Amniotic epithelial cell (primary cell): ENCODE data around the gene AFF2.

Source experiments
- DNase-seq: peaks from one replicate; pipeline ENCODE4 v3.0.0-alpha.2; 2010; ENCODE audit warnings: low read depth

The AFF2 gene

DNA sequence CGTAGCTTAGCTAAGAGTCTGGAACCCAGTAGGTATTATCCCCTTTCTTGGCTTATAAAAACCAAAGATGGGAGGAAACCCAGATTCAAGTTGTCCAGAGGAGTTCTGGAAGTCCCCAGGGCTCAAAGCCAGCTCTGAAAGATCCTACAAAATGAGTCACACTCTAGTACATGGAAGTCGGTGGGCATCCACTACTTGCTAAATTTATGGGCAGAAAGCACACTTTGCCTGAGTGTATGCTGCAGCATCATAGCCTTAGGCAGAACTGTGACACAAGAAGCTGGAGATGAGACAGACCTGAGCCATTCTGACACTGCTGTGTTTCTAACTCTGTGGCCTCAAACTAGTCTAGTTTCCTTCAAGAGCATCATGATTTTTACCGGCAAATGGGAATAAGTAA lies 429.3 kb downstream of the AFF2 start:
- peak; percentile 23 for DNase-seq

DNA sequence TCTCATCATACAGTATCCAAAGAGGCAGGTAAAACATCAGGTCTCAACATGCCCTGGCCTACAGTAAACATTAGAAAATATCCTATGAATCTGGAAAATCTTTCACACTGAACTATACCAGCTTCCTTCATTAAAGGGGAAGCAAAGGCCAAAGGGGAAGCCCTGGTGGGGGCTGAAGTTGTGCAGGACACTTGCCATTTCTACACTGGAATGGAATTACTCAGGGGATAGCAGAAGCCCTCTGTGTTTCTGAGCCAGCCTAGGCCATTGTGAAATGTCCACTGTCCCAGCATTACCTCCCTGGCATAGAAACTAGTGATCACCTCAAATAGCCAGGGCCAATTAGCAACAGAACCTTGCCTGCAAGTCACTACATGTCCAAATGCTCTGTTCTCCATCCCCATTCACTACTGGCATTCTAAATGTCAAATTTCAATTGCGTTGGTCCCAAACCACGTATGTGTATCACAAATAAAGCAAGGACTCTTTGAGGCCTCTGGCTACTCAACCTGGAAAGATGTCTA lies 429.9 kb downstream of the AFF2 start:
- no peak for DNase-seq

DNA sequence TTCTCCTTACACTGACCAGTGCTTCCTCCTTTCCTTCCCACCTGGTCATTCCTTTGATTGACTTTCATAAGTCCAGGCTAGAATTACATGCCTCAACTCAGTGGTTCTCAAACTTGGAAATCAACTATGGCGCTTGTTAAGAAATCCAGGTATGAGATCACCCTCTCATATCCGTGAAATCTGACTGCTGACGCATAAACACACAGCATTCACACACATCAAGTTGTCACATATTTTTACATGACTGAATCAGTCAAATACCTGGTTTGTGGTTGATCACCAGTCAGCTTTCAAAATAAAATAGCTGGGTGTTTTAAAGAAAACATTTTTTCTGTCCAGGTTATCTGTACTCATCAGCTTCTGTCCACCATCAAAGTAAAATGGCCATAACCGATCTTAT lies 433.5 kb downstream of the AFF2 start:
- DNase-seq, result no peak

DNA sequence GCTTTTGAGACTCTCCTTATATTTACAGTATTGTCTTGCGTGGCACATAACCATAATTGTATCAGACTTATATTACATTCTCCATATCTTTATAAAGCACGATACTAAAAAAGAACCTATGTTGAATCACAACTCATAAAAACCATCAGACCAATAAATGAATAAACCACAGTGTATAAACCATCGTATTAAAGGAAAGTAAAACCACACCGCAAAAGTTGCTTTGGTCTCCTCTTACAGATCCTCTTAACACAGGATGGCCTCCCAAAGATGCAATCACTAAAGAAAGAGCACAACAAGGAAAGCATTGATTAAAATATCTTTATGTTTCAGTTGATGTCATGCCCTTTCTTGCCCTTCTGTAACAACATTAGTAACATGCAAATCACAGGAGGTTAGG lies 437.9 kb downstream of the AFF2 start:
- no peak for DNase-seq

DNA sequence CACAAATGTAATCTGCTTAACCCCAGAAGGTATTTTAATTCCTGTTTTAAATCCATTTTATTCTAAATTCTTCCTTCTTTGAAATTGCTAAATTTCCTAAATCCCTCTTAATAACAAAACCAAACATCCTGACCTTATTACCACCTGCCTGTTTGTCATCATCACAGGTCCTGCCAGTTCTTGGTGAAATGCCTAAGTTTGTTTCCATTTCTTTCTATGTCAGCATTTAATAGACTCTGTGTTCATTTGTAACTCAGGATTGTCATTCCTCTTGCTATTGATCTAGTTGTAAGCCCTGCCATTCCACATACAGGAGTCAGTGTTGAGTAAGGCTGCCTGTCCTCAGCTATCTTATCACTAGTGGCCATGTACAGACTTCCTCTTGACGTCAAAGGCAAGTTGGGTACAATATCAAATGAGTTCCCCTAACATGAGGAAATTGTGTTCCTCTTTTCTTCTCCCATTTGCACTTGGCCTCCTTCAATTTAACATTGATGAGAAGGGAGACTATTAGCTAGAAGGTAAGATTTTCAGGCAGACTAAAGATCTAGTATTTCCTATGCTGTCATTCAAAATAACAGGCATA lies 440.1 kb downstream of the AFF2 start:
- DNase-seq, result peak; percentile 60

DNA sequence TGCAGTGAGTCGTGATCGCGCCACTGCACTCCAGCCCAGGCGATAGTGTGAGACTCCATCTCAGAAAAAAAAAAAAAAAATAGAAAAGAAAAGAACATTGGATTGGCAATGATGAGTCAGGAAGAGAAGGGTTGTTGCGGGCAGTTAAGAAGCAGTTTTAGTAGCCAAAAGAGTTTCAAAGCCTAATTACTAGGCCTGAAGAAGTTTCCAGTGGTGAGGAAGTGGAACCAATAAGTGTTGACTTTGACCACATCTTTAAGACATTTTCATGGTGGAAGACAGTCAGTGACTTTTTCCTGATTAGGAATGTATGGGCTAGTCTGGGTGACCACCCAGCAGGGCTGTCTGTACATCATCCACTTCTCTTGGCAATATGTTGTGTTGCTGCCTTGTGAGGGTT lies 442.3 kb downstream of the AFF2 start:
- no peak for DNase-seq

DNA sequence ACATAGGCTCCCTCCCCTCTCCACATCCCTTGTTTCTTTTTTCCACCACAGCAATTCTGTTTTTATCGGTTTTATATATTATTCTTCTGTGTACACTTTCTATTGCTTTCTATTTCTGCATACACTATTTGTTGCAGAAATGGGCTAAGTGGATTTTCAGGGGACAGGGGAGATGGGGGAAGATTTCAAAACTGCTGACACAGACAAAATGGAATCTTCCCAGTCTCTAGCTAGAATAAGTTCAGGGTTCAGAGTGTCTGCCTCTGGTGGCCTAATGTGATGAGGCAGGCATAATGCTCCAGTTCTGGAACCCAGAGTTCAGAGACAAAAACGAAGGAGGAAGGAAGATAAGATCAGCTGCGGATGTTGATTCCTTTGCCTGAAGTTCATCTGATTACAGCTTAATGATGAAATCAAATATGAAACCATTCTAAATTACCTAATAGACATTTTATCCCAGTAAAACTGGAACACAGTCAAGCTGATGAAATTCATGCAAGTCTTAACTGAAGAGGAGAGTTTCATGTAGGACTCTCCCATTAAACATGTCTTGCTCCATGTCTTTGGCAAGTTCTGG lies 447.1 kb downstream of the AFF2 start:
- DNase-seq, result peak; percentile 62

DNA sequence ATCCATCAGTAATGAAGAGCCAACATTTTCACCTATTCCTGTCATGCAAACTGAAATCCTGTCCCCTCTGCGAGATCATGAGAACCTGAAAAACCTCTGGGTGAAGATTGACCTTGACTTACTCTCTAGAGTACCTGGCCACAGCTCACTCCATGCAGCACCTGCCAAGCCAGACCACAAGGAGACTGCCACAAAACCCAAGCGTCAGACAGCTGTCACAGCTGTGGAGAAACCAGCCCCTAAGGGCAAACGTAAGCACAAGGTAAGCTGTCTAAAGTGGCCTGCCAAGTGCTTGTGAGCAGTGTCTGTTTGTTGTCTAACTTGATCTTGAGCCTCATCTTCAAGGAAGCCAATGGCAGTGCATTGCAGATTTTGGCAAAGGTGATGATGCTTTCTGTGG lies 455.9 kb downstream of the AFF2 start:
- no peak for DNase-seq

DNA sequence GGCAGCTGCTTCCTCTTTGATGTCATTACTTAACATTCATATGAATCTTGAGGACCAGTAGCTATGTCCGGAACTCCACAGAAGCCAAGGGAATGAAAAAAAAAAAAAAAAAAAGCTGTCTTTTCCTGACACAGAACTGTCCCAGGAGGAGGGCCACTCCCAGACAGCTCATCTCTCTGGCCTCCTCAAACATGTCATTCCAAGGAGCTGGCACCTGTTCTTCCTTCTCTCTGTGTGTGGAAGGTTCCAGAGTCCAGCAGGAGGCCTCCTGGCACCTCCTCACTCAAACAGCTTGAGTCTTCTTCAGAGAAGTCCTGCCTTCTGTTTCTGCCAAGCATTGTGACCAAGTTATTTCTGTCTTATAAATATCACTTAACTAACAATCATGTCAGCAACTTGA lies 458.5 kb downstream of the AFF2 start:
- no peak for DNase-seq

DNA sequence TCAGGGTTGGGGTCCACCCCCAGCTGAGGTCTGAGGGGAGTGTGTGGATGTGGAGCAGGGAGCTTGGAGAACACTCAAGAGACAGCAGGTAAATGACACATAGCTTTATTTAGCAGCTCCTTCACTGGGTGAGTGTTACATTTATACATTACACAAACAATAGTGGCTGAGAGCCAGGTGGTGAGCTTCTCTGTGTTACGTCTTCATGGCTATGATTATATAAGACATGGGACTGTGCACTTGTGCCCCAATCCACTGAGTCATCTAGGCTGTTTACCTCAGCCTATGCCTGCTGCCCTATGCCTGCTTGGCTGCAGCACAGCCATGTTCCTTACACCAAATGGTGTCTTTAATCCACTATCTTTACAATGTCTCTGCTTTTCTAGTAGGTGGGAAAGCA lies 459.6 kb downstream of the AFF2 start:
- DNase-seq, result peak; percentile 12

DNA sequence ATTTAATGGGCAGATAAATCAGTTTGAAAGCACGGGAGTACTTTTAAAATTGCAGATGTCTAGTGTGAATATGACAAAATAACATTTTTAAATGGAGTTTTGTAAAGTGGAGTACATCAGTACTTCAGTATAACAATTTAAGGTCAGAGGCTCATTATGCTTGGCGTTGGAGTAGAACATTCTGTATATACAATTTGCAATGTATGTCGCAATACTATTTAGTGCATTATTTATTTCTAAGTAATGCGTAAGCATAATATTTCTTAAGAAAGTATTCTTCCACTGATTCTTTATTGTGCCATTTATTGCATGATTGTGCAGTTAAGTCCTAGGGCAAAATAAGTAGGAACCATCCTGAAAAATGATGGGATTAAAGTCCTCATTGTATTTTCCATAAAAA lies 461.6 kb downstream of the AFF2 start:
- DNase-seq, result no peak

DNA sequence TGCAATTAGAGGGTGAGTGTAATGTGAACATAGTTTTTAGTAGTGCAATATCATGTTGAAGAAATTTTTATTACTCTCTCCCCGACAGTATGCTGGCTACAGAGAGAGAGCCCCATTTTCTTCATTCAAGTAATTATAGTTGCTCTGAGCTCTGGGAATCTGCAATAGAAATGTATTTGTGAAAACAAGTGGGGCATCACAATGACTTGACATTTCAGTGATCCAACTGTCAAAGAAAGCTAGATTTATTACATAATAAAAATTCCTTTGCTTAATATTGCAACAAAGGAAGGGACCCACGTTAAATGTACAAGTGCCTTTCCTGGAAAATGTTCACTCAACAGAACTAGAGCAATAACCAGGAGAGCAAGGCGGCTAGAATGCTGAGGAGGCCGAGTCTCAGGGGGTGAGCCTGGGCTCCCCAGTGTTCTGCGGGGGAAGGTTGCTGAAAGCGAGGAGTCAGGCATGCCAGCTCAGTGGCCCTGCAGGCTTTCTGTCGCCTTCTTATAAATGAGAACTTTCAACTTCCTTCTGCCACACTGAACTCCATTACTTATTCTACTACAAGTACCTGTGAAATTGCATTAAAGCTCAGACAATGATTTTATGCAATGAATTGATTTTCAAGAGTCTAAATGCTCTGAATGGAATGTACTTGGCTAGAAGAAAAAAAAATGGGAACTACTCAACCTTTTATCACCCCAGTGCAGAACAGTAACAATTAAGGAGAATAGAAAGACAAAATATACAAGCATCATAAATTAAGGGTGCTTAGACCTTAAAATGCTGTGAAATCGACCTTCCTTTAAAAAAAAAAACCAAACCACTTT lies 476.4 kb downstream of the AFF2 start:
- peak; percentile 7 for DNase-seq

DNA sequence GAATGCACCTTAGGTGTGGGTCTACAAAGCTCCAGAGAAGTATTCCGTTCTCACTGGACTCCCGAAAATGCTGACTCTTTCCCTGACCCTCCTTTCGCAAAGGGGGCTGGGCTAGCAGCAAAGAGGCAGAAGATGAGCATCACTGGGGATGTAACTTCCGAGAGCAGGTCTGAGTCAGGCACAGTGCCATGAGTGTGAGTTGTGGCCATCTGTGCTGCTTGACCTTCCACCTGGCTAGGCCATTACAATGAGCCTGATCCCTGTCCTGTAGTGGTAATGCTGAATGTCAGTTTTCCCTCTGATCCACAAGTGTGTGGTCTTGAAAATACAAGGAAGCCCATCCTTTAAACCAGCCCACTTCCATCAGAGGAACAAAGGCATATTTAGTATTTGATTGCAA lies 479.4 kb downstream of the AFF2 start:
- no peak for DNase-seq

DNA sequence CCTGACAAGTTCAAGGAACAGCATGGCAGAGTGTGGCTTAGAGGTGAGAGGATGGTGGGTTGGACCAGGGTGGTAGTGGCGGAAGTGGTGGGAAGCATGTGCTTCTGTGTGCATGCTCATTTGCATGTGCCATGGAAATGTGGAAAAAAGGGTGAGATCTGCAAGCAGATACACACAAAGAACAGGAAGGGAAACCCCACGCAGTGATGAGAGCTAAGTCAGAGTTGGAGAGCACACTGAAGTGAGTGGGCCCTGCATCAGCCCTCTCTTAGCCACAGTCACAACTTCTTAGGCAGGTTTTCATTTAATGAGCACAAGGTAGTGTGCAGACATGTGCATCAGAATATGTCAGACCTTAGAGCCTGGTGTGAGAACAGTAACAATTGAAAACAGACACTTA lies 483.8 kb downstream of the AFF2 start:
- DNase-seq, result no peak

DNA sequence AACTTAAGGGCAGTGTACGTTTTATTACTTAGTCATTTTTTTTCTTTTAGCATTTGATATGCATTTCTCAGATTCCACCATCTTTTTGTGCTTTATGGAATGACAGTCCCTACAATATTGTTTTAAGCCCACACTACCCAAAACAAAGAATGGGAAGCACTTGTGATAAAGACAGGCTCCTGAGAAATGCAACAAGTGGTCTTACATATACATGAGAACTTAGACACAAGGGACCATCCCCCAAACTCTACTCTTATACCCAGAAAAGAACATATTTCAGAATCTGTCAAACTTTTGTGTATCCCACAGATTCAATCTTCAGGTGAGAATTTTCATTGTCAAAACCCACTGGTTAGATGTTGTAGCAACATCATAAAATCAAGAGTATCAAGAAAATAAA lies 491.1 kb downstream of the AFF2 start:
- DNase-seq, result no peak

DNA sequence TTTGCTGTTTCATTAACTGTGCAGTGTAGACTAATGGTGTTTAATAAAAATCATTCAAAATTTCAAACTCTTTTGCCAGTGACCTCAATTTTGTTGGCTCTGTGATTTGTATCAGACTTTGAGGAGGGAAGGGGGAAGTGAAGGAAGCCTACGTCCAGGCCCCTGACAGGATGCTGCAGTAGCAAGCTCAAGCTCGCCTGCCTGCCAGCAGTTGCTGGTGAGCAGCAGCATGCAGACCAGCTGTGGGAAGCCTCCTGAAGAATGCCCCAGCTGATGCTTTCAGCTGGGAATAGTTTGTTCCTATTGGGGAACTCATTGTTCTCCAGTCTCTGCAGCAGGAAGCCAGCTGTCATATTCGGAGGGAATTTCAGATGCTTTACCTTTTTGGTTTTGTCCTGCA lies 495.2 kb downstream of the AFF2 start:
- no peak for DNase-seq

DNA sequence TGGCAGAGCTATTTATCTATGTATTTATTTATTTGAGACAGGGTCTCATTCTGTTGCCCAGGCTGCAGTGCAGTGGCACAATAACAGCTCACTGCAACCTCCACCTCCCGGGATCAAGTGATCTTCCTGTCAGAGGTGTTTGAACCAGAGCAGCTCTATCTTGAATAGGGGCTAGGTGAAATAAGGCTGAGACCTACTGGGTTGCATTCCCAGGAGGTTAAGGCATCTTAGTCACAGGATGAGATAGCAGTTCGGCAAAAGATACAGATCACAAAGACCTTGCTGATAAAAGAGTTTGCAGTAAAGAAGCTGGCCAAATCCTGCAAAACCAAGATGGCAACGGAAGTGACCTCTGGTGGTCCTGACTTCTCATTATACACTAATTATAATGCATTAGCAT lies 501.9 kb downstream of the AFF2 start:
- DNase-seq, result no peak

DNA sequence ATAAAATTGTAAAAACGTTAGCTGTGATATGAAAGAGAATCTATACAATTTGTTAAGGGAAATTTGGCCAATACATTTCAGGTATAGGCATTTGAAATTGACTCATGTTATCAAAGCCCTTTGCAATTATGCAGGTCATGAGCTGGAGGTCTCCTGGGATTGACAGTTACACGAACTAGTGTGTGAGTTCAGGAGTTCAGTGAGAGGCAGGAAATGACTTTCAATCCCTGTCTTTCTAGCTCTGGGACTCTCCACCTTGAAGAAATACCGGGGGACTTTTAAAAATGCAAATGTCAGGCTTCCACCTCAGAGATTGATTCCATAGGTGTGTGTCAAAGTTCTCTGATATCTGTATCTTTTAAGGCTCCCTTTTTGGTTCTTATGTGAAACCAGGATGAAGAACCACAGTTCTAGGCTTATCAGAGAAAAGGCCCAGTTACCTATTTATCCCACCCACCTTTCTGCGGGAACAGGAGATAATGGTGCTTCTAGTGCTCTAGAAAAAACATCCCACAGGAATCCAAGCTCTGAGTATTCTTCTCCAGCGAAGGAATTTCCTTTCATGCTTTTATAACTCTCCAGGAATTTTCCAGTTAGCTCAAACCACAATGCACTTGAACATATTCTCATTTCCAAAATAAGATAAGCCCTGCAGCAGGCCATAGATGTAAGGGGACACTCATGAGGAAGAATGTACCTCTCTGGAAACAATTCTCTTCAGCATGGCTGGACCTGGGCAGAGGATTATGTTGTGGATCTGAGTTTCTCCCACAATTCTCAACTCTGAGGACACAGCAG lies 503.6 kb downstream of the AFF2 start:
- DNase-seq, result peak; percentile 27

DNA sequence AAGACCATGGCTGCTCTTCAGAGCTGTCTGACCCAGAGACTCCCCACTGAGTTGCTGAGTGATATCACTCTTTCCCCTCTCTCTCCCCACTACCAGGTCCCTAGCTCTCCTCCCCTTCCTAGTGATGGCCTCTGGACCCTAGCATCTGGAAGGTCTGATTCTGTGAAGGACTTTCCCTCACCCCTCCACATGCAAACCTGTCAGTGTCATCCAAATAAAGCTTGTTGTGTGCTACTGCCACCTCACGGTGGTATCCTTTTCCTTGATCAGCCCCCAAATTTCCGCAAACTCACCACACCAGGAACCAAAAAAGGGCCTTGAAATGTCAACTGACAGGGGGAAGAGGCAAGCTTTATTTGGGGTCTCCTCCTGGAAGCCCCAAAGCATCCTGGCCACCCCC lies 504.5 kb downstream of the AFF2 start:
- peak; percentile 9 for DNase-seq

DNA sequence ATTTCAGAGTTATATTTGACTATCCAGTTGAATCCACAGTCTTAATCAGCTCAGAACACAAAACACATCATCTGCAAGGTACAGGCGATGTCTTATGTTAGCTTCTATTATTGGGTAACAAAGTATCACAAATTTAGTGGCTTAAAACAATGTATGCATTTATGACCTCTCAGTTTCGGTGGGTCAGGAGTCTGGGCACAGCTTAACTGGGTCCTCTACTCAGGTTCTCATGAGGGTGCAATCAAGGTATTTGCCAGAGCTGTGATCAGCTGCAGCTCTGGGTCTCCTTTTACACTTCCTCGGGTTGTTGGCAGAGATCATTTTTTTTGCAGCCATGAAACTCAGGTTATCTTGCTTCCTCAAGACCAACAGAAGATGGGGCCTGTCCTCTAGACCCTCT lies 505.8 kb downstream of the AFF2 start:
- DNase-seq, result no peak

DNA sequence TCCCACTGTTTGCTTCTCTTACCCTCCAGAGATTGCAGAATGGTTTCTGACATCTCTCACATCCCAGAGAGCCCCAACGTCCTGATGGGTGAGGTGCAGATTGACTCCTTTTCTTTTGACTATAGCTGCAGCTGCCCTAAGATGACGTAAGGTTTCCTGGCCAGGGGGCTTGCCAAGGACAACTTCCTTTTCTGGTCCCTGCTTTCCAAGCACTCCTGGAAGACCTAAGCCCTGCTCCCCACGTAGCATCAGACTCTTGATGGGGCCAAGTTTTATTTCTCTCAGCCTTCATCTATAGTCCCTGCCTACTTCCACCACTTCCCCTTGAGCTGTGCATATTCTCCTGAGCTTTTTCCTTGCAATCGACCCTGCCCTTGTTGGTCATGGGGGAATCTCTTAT lies 507.0 kb downstream of the AFF2 start:
- no peak for DNase-seq

DNA sequence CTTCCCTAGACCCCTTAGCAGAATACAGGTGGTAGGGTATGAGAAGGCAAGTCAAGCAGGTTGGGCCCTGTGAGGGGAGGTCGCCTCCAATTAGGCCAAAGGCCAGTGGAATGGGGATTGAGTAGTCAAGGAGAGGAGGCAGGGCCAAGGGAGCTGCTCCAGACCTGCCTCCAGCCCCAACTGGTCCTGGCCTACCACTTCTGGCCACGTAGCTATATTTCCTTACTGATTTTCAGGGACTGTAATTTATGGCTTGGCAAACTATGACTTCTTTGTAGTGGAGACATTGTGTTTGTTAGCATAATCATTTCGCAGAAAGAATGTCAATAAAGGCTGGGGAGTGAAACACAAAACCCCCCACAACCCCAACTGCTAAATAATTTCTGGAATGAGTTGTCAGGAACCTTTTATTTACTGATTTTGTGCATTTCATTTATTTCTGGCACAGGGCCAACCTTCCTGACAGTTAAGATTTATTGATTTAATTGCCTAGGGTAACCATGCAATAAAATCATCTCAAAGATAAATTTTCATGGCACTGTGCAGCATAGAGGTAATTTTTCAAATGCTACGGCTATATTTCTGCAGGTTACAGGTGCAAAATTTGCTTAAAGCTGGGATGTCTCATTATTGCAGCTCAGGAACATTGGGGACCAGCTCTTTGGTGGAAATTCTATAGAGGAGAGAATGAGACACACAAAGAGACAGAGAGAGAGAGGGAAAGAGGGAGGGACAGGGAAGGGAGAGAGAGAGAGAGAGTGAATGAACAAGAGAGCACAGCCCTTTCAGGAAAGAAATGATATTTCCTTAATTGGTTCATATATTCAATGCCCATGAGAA lies 509.8 kb downstream of the AFF2 start:
- no peak for DNase-seq
